ENCODE results near the gene SZT2. TPM values are rescaled to one million over a fixed set of nuclear protein-coding genes. Genes with fewer than 3 reads are reported as not detected.

SZT2 gene
- total RNA-seq, 1 donor = 35.4 TPM

GRCh38 chr1:43354471-43354870 lies 35.2 kb upstream of the SZT2 start:
- H3K4me3 ChIP-seq (ENCODE audit: low read depth, low read length) = no peak overlapping the region
- no peak for DNase-seq (ENCODE audit: low read depth)
- TF ChIP-seq, protein P1, sequence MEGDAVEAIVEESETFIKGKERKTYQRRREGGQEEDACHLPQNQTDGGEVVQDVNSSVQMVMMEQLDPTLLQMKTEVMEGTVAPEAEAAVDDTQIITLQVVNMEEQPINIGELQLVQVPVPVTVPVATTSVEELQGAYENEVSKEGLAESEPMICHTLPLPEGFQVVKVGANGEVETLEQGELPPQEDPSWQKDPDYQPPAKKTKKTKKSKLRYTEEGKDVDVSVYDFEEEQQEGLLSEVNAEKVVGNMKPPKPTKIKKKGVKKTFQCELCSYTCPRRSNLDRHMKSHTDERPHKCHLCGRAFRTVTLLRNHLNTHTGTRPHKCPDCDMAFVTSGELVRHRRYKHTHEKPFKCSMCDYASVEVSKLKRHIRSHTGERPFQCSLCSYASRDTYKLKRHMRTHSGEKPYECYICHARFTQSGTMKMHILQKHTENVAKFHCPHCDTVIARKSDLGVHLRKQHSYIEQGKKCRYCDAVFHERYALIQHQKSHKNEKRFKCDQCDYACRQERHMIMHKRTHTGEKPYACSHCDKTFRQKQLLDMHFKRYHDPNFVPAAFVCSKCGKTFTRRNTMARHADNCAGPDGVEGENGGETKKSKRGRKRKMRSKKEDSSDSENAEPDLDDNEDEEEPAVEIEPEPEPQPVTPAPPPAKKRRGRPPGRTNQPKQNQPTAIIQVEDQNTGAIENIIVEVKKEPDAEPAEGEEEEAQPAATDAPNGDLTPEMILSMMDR (IDR thresholded peaks at IDR 0.05; ENCODE audit: insufficient read depth, low read depth, low read length) = no peak

DNA sequence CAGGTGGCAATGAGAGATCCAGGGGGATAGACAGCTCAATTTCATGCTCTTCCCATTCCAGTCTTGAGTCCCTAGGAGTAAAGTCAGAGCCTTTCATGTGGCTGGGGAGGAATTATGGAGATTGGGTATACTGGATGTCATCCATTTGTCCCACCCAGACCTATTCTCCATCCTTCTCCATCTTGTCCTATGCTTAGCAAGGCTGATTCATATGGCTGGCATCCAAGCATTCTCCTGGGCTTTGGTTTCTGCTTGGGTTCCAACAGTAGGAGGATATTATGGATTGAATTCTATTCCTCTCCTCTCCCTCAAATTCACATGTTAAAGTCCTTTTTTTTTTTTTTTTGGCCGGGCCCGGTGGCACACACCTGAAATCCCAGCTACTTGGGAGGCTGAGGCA lies 34.8 kb upstream of the SZT2 start:
- H3K4me3 ChIP-seq (ENCODE audit: low read depth, low read length) = no peak overlapping the region
- DNase-seq (ENCODE audit: low read depth) = no peak
- TF ChIP-seq, protein P1 (IDR thresholded peaks at IDR 0.05; ENCODE audit: insufficient read depth, low read depth, low read length) = no peak

DNA sequence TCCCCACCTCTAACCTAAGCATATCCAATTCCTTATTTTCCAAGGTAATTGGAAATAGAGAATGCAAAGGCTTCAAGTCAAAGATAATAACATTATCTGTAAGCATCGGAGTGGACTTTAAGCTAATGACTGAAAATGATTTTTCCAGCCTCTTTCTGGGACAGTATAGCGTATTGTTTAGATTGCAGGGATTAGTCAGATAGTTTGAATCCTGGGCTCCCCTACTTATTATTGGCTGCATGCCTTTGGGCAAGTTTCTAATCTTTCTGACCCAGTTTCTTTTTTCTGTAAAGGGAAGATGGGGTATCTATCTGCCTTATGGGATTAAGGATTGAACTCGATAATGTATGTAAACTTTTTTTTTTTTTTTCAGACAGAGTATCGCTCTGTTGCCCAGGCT lies 32.4 kb upstream of the SZT2 start:
- H3K4me3 ChIP-seq (ENCODE audit: low read depth, low read length) = no peak overlapping the region
- DNase-seq (ENCODE audit: low read depth) = no peak
- TF ChIP-seq, protein P1 (IDR thresholded peaks at IDR 0.05; ENCODE audit: insufficient read depth, low read depth, low read length) = no peak

- H3K4me3 ChIP-seq (ENCODE audit: low read depth, low read length) = peak overlapping the region; percentile 77
- no peak for DNase-seq (ENCODE audit: low read depth)
- TF ChIP-seq, protein P1 (IDR thresholded peaks at IDR 0.05; ENCODE audit: insufficient read depth, low read depth, low read length) = peak; percentile 44
These were observed 31.5 kb upstream of the SZT2 start for GRCh38 chr1:43358121-43358745.

DNA sequence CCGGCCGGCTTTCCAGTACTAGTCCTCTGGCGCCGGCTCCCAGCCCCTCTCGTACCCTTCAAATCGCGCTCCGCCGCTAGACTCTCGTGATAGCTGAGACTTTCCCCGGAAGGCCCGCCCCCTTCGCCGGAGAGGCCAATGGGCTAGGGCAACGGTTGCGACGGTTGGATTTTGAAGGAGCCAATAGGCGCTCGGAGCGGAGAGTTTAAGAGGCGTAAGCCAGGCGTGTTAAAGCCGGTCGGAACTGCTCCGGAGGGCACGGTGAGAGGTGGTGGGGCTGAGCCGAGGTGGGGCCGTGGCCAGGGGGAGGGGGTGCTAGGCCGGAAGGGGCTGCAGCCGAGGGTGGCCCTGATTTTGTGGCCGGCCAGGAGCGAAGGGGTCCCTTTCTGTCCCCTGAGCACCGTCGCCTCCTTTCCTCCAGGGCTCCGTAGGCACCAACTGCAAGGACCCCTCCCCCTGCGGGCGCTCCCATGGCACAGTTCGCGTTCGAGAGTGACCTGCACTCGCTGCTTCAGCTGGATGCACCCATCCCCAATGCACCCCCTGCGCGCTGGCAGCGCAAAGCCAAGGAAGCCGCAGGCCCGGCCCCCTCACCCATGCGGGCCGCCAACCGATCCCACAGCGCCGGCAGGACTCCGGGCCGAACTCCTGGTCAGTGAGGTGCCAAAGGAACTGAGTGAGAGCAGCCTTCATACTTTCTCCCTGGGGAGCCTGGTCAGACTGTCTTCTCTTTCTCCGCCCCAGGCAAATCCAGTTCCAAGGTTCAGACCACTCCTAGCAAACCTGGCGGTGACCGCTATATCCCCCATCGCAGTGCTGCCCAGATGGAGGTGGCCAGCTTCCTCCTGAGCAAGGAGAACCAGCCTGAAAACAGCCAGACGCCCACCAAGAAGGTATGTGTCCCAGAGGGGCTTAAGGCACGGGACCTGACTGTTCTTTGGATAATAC lies 30.7 kb upstream of the SZT2 start, which contains the start of gene CDC20:
Gene CDC20 (plus strand): TSS at position 236 of the 948 bp plus-strand sequence. CDS start 235 bp downstream, at position 471.
- TF ChIP-seq, protein P1 (IDR thresholded peaks at IDR 0.05; ENCODE audit: insufficient read depth, low read depth, low read length) = no peak
- DNase-seq (ENCODE audit: low read depth) = peak; percentile 97

GRCh38 chr1:43359696-43360095 lies 30.0 kb upstream of the SZT2 start:
- DNase-seq (ENCODE audit: low read depth) = no peak
- peak overlapping the region; percentile 77 for H3K4me3 ChIP-seq (ENCODE audit: low read depth, low read length)
- TF ChIP-seq, protein P1 (IDR thresholded peaks at IDR 0.05; ENCODE audit: insufficient read depth, low read depth, low read length) = no peak

More for the DNA sequence above, 30.7 kb upstream of the SZT2 start, which contains the start of gene CDC20:
- peak within 1 kb of the TSS; percentile 77 for H3K4me3 ChIP-seq (ENCODE audit: low read depth, low read length)

Measured in fibroblast of villous mesenchyme (primary cell).